Endometrial microvascular endothelial cells (primary cell): ENCODE results near the gene GATAD2B. TPM values are rescaled to one million over a fixed set of nuclear protein-coding genes. Genes with fewer than 3 reads are reported as not detected.
"Not testable (repeated sequence)": the region's sequence is repeated elsewhere in the genome, so short reads cannot be mapped to it uniquely, and the experiment has no call there.

ENCODE experiments used
- in situ Hi-C: cut with HindIII; loops from 2 replicates; pipeline ENCODE4 v1.10.0; 2017; ENCODE audit warnings: low sequenced_read_pairs, low pct_unique_long_range_greater_than_20kb; ENCODE audit errors: inconsistent ontology term
- total RNA-seq: library from RNA; depleted of rRNA; stranded (reverse); fragments of >200 nt; gene quantifications from one replicate; pipeline ENCODE4 v1.2.3, GENCODE V29; 2015; ENCODE audit errors: inconsistent ontology term

Gene GATAD2B
- total RNA-seq, 1 donor from 2014 or later = 7.4 TPM

GRCh38 chr1:153776845-153777370, 145.9 kb downstream of the GATAD2B start:
- in situ Hi-C loops = no loop called here

- in situ Hi-C loops = no loop called here
These were observed 146.4 kb downstream of the GATAD2B start for GRCh38 chr1:153776352-153776751.

- in situ Hi-C loops = no loop called here
These were observed 147.1 kb downstream of the GATAD2B start for GRCh38 chr1:153775458-153776327.

GRCh38 chr1:153774780-153775457, 147.9 kb downstream of the GATAD2B start, which contains the start of gene SLC27A3:
Gene SLC27A3 (plus strand): TSS chr1:153775407. CDS start chr1:153775498, 91 bp downstream.
- in situ Hi-C loops = no loop called here

GRCh38 chr1:153774026-153774595, 148.7 kb downstream of the GATAD2B start:
- in situ Hi-C loops = no loop called here

GRCh38 chr1:153773096-153773921, 149.5 kb downstream of the GATAD2B start:
- in situ Hi-C loops = no loop called here

GRCh38 chr1:153771841-153772593, 150.8 kb downstream of the GATAD2B start:
- in situ Hi-C loops = no loop called here

- in situ Hi-C loops = no loop called here
These were observed 151.5 kb downstream of the GATAD2B start for GRCh38 chr1:153771261-153771660.

- in situ Hi-C loops = no loop called here
These were observed 152.0 kb downstream of the GATAD2B start for GRCh38 chr1:153770797-153771196.

- in situ Hi-C loops = no loop called here
These were observed 153.6 kb downstream of the GATAD2B start for GRCh38 chr1:153769221-153769620.

- in situ Hi-C loops = no loop called here
These were observed 154.2 kb downstream of the GATAD2B start for GRCh38 chr1:153768316-153769181.

- in situ Hi-C loops = no loop called here
These were observed 155.3 kb downstream of the GATAD2B start for GRCh38 chr1:153767519-153767918.

GRCh38 chr1:153766663-153767062, 156.1 kb downstream of the GATAD2B start:
- in situ Hi-C loops = not testable (repeated sequence)

GRCh38 chr1:153764310-153764709, 158.5 kb downstream of the GATAD2B start:
- in situ Hi-C loops = no loop called here

- in situ Hi-C loops = no loop called here
These were observed 159.2 kb downstream of the GATAD2B start for GRCh38 chr1:153763365-153764225.

GRCh38 chr1:153760440-153760839, 162.3 kb downstream of the GATAD2B start:
- in situ Hi-C loops = no loop called here
